ENCODE data around the gene ZNF454.

Gene ZNF454

DNA sequence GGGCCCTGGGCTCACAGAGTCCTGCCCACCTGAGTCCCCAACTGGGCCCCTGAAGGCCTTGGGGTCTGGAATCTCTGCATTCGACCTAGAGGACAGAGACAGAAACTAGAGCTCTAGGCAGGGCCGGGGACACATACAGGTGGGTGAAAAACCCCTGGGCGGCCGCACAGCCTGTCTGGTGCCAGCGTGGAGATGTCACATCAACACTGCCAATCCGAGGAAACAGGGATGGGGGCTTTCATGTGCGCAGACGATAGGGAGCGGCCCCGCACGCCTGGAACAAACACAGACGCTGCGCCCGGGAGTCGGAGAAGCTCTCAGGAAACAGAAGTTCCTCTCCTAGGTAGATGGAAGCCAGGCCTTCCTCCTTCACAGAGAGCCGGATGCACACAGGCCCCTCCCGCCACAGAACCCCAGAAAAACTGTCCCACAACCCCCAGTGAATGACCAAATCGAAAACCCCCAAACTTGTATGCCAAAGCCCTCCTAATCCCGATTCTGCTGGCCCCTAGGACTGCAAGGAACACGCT, 52.3 kb downstream of the ZNF454 start:
- DNase-seq (ENCODE audit: low read depth), result no peak

DNA sequence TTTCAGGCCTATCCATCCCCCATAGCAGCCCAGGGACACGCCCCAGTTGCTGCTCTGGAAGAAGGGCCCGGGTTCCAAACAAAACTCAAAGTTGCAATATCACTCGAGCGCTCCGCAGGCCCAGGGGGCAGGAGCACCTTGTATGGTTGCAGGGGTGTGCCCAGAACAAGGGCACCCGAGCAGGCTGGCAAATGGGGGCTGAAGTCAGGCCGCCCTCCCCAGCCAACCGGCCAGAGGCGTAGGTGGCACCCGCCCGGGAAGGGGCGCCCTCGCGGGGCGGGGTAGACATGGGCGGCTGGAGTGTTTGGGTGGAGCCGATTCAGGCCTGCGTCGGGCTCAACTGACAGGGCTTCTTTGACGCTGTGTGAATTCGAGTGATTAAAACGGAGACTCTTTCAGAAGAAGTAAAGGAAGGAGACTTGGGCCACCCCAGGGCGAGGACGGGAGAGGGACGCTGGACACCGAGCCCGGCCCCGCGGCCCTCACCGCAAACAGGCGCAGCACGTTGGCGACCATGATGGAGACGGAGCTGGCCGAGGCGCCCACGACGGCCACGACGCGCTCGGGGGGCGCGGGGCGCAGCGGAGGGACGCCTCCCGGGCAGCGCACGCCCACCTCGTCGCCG, 53.1 kb downstream of the ZNF454 start:
- no peak for DNase-seq (ENCODE audit: low read depth)

DNA sequence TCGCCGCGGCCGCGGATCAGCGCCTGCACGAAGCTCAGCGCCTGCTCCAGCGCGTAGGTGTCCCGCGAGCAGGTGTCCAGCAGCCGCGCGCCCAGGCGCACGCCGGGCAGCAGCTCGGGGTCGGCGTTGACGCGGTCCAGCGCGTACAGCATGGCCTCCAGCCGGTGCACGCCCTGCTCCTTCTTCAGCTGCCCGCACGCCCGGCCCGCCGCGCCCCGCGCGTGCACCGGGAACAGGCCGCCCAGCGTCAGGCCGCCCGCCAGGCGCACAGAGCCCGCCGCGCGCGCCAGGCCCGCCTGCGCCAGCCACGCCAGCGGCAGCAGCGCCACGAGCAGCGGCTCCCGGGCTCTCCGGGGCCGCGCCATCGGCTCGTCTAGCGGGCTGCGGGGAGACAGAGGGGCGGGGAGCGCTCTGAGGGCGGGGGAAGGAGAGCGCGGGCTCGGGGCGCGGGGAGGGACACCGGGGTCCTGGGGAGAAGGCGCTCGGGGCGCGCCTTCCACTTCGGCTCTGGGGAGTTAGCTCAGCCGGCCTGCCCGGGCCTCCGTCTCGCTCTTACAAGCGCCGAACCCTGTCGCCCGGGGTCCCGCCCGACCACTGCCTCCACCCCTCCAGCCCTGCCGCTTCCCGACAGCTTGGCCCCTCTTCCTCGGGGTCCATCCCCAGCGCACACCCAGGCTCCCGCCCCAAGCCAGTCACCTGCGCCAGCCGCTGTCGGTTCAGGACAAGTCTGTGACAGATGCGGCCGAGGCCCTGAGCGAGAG, 53.8 kb downstream of the ZNF454 start, which contains the start of gene GRM6:
GRM6 (minus strand) TSS at position 741 of the 761 bp plus-strand sequence; CDS start at position 365, 376 bp downstream.
- no peak for DNase-seq (ENCODE audit: low read depth)

DNA sequence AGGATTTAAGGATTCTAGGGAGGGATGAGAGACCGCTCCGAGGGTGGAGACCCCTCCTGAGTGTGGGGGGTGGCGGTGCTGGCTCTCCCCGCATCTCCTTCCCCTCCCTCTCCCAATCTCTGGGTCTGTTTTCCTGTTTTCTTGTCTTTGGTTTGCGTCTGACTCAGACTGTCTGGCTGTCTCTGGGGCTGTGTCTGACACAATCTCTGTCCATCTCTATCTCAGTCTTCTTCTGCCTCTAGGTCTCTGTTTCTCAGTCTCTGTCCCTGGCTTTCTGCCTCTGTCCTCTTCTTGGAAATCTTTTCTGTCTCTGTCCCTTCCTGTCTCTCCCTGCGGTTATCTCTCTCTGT, 54.3 kb downstream of the ZNF454 start:
- DNase-seq (ENCODE audit: low read depth), result no peak

DNA sequence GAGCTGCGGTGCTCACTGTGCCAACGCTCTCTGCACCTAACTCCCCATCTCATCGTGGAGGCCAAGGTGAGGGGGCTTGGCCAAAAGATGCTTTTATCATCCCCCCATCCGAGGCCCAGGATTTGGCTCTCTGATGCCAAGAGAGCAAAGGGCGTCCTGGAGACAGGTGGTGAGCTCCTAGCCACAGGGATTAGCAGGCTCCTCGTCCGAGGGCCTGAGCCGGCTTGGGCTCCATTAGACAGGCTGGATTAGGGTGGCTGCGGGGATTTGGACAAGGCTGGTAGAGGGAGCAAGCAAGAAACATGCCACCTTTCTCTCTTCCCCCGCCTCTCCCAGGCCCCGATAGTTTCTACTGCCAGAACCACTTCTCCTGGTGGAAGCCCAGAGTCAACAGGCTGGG, 55.2 kb downstream of the ZNF454 start:
- DNase-seq (ENCODE audit: low read depth), result no peak

- DNase-seq (ENCODE audit: low read depth), result no peak
These were observed 56.2 kb downstream of the ZNF454 start for GRCh38 chr5:178997191-178997590.

DNA sequence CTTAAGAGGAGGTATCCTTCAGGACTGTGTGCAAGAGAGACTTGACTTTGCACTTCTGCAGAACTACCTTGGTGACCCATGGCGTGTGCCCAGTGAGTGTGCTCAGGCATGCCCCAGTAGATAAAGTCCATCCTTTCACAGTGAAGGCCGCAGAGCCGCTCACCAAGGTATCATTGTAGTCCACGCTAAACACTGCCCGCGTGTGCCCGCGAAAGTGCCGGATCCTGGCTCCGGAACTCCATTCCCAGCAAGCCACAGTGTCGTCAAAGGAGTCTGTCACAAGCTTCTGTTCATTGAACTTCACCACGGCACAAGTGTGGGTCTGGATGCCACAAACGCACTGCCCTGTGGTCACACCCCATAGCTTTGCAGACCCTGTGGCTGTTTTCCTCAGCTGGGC, 57.4 kb downstream of the ZNF454 start:
- DNase-seq (ENCODE audit: low read depth), result no peak

DNA sequence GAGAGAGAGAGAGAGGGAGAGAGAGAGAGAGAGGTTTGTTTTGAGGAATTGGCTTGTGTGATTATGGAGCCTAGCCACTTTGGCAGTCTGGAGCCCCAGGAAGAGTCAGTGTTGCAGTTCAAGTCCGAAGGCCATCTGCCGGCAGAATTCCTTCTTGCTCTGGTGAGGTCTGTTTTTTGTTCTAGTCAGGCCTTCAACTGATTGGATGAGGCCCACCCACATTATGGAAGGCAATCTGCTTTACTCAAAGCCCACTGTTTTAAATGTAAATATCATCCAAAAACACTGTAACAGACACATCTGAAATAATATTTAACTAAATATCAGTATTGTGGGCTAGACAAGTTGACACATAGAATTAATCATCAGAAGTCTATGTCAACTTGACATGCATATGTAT, 65.6 kb downstream of the ZNF454 start:
- DNase-seq (ENCODE audit: low read depth), result no peak

DNA sequence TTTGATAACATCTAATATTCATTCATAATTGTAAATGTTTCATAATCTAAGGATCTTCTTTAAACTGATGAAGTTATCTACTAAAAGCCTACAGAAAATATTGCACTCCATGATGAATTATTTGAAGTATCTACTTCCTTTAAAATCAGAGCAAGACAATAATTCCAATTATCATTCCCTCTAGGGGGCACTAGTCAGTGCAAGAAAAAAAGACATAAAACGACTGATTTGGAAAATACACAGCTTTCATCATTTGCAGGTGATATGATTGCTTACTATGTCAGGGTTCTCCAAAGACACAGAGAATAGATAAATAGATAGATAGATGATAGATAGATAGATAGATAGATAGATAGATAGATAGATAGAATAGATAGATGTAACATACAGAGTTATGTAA, 67.7 kb downstream of the ZNF454 start:
- DNase-seq (ENCODE audit: low read depth), result no peak
